Measurements from ENCODE around the gene HHIPL2.

The HHIPL2 gene

GRCh38 chr1:222555992-222556615 lies 8.2 kb upstream of the HHIPL2 start:
- no peaks in the 10 kb centered on the region for H3K9me3 Mint-ChIP-seq
- H3K36me3 Mint-ChIP-seq (ENCODE audit: low read depth), result peaks cover 33% of the 10 kb centered on the region
- no peak overlapping the region for H3K4me3 Mint-ChIP-seq
- no peaks in the 10 kb centered on the region for H3K4me1 Mint-ChIP-seq (ENCODE audit: low read depth)
- H3K27me3 Mint-ChIP-seq, result no peaks in the 10 kb centered on the region
- no peak overlapping the region for H3K27ac Mint-ChIP-seq

GRCh38 chr1:222554177-222554576 lies 6.3 kb upstream of the HHIPL2 start:
- Mint-ChIP-seq H3K27me3 (no peaks in the 10 kb centered on the region), H3K4me1 (ENCODE audit: low read depth) (no peaks in the 10 kb centered on the region), H3K27ac (no peak overlapping the region), H3K36me3 (ENCODE audit: low read depth) (peaks cover 22% of the 10 kb centered on the region), H3K9me3 (no peaks in the 10 kb centered on the region), H3K4me3 (no peak overlapping the region)

GRCh38 chr1:222552882-222553281 lies 5.0 kb upstream of the HHIPL2 start:
- Mint-ChIP-seq H3K27ac (no peak overlapping the region), H3K9me3 (no peaks in the 10 kb centered on the region), H3K4me3 (no peak overlapping the region), H3K4me1 (ENCODE audit: low read depth) (no peaks in the 10 kb centered on the region), H3K36me3 (ENCODE audit: low read depth) (peaks cover 16% of the 10 kb centered on the region), H3K27me3 (no peaks in the 10 kb centered on the region)

- no peaks in the 10 kb centered on the region for H3K36me3 Mint-ChIP-seq (ENCODE audit: low read depth)
- no peak overlapping the region for H3K27ac Mint-ChIP-seq
- H3K4me1 Mint-ChIP-seq (ENCODE audit: low read depth), result no peaks in the 10 kb centered on the region
- peaks cover 20% of the 10 kb centered on the region for H3K27me3 Mint-ChIP-seq
- H3K4me3 Mint-ChIP-seq, result no peak overlapping the region
- H3K9me3 Mint-ChIP-seq, result no peaks in the 10 kb centered on the region
Observed at GRCh38 chr1:222547260-222547614, 667 bp downstream of the HHIPL2 start.

GRCh38 chr1:222546548-222547259 lies 1.2 kb downstream of the HHIPL2 start:
- Mint-ChIP-seq H3K9me3 (no peaks in the 10 kb centered on the region), H3K4me1 (ENCODE audit: low read depth) (no peaks in the 10 kb centered on the region), H3K4me3 (no peak overlapping the region), H3K27ac (no peak overlapping the region), H3K36me3 (ENCODE audit: low read depth) (no peaks in the 10 kb centered on the region), H3K27me3 (peaks cover 20% of the 10 kb centered on the region)

- no peaks in the 10 kb centered on the region for H3K36me3 Mint-ChIP-seq (ENCODE audit: low read depth)
- H3K4me3 Mint-ChIP-seq, result no peak overlapping the region
- H3K27ac Mint-ChIP-seq, result no peak overlapping the region
- no peaks in the 10 kb centered on the region for H3K4me1 Mint-ChIP-seq (ENCODE audit: low read depth)
- H3K27me3 Mint-ChIP-seq, result peaks cover 20% of the 10 kb centered on the region
- H3K9me3 Mint-ChIP-seq, result no peaks in the 10 kb centered on the region
Observed at GRCh38 chr1:222546091-222546490, 1.8 kb downstream of the HHIPL2 start.

- H3K4me1 Mint-ChIP-seq (ENCODE audit: low read depth), result no peaks in the 10 kb centered on the region
Observed at GRCh38 chr1:222543817-222544216, 4.1 kb downstream of the HHIPL2 start.

GRCh38 chr1:222540598-222540995 lies 7.3 kb downstream of the HHIPL2 start:
- peaks cover 10% of the 10 kb centered on the region for H3K27me3 Mint-ChIP-seq
- no peak overlapping the region for H3K27ac Mint-ChIP-seq
- no peaks in the 10 kb centered on the region for H3K36me3 Mint-ChIP-seq (ENCODE audit: low read depth)
- H3K9me3 Mint-ChIP-seq, result no peaks in the 10 kb centered on the region
- H3K4me3 Mint-ChIP-seq, result no peak overlapping the region
- no peaks in the 10 kb centered on the region for H3K4me1 Mint-ChIP-seq (ENCODE audit: low read depth)

More at GRCh38 chr1:222543817-222544216, 4.1 kb downstream of the HHIPL2 start:
- no peaks in the 10 kb centered on the region for H3K36me3 Mint-ChIP-seq (ENCODE audit: low read depth)
- H3K4me3 Mint-ChIP-seq, result no peak overlapping the region
- peaks cover 20% of the 10 kb centered on the region for H3K27me3 Mint-ChIP-seq
- H3K9me3 Mint-ChIP-seq, result no peaks in the 10 kb centered on the region
- no peak overlapping the region for H3K27ac Mint-ChIP-seq

GRCh38 chr1:222539951-222540597 lies 7.8 kb downstream of the HHIPL2 start:
- Mint-ChIP-seq H3K27ac (no peak overlapping the region), H3K36me3 (ENCODE audit: low read depth) (no peaks in the 10 kb centered on the region), H3K27me3 (peaks cover 6% of the 10 kb centered on the region), H3K4me3 (no peak overlapping the region), H3K4me1 (ENCODE audit: low read depth) (no peaks in the 10 kb centered on the region), H3K9me3 (no peaks in the 10 kb centered on the region)

GRCh38 chr1:222535455-222535854 lies 12.4 kb downstream of the HHIPL2 start:
- H3K4me1 Mint-ChIP-seq (ENCODE audit: low read depth), result no peaks in the 10 kb centered on the region
- H3K27me3 Mint-ChIP-seq, result no peaks in the 10 kb centered on the region
- no peaks in the 10 kb centered on the region for H3K9me3 Mint-ChIP-seq
- H3K27ac Mint-ChIP-seq, result no peak overlapping the region
- no peak overlapping the region for H3K4me3 Mint-ChIP-seq
- H3K36me3 Mint-ChIP-seq (ENCODE audit: low read depth), result no peaks in the 10 kb centered on the region

- H3K4me3 Mint-ChIP-seq, result no peak overlapping the region
- H3K9me3 Mint-ChIP-seq, result no peaks in the 10 kb centered on the region
- no peaks in the 10 kb centered on the region for H3K36me3 Mint-ChIP-seq (ENCODE audit: low read depth)
- H3K27ac Mint-ChIP-seq, result no peak overlapping the region
- H3K4me1 Mint-ChIP-seq (ENCODE audit: low read depth), result no peaks in the 10 kb centered on the region
- H3K27me3 Mint-ChIP-seq, result peaks cover 6% of the 10 kb centered on the region
Observed at GRCh38 chr1:222530852-222531251, 17.1 kb downstream of the HHIPL2 start.

- peaks cover 6% of the 10 kb centered on the region for H3K27me3 Mint-ChIP-seq
- no peak overlapping the region for H3K27ac Mint-ChIP-seq
- no peak overlapping the region for H3K4me3 Mint-ChIP-seq
- H3K9me3 Mint-ChIP-seq, result no peaks in the 10 kb centered on the region
- no peaks in the 10 kb centered on the region for H3K36me3 Mint-ChIP-seq (ENCODE audit: low read depth)
- no peaks in the 10 kb centered on the region for H3K4me1 Mint-ChIP-seq (ENCODE audit: low read depth)
Observed at GRCh38 chr1:222529916-222530315, 18.0 kb downstream of the HHIPL2 start.

GRCh38 chr1:222529181-222529580 lies 18.7 kb downstream of the HHIPL2 start:
- Mint-ChIP-seq H3K4me3 (no peak overlapping the region), H3K4me1 (ENCODE audit: low read depth) (no peaks in the 10 kb centered on the region), H3K9me3 (no peaks in the 10 kb centered on the region), H3K27ac (no peak overlapping the region), H3K36me3 (ENCODE audit: low read depth) (no peaks in the 10 kb centered on the region), H3K27me3 (peaks cover 6% of the 10 kb centered on the region)

- peaks cover 6% of the 10 kb centered on the region for H3K27me3 Mint-ChIP-seq
- no peaks in the 10 kb centered on the region for H3K36me3 Mint-ChIP-seq (ENCODE audit: low read depth)
- no peak overlapping the region for H3K27ac Mint-ChIP-seq
- no peaks in the 10 kb centered on the region for H3K4me1 Mint-ChIP-seq (ENCODE audit: low read depth)
- H3K4me3 Mint-ChIP-seq, result no peak overlapping the region
- peaks cover 8% of the 10 kb centered on the region for H3K9me3 Mint-ChIP-seq
Observed at GRCh38 chr1:222525951-222526350, 22.0 kb downstream of the HHIPL2 start.

GRCh38 chr1:222523852-222524251 lies 24.1 kb downstream of the HHIPL2 start:
- no peak overlapping the region for H3K27ac Mint-ChIP-seq
- H3K36me3 Mint-ChIP-seq (ENCODE audit: low read depth), result no peaks in the 10 kb centered on the region
- H3K4me3 Mint-ChIP-seq, result no peak overlapping the region
- peaks cover 6% of the 10 kb centered on the region for H3K27me3 Mint-ChIP-seq
- H3K9me3 Mint-ChIP-seq, result peaks cover 8% of the 10 kb centered on the region
- H3K4me1 Mint-ChIP-seq (ENCODE audit: low read depth), result no peaks in the 10 kb centered on the region

Data from stimulated activated naive CD8-positive, alpha-beta T cell treated with anti-CD3 and anti-CD28 coated beads, Interleukin-15, Interleukin-2, amounts not matched to agents 100 ng/mL and 50 ng/mL, for 24 hours (primary cell).